K562 (cell line): Measurements from ENCODE around the gene WSCD1. TPM values are rescaled to one million over a fixed set of nuclear protein-coding genes. Genes with fewer than 3 reads are reported as not detected.

Experiments
- ATAC-seq: fragments of 200-7000 bp; cut with Tn5 transposase; 3 replicates; pipeline ENCODE4 v1.9.1; 2020; ENCODE audit warnings: moderate library complexity
- BruUV-seq: library from RNA; stranded (reverse); fragments of 400-500 nt; replicated peaks from 2 replicates; lab custom pipeline; 2021; lab: Mats Ljungman, UMichigan
- CTCF ChIA-PET: fragments of 300-600 bp; formaldehyde crosslinking; extraction: SDS; loops from one replicate; lab custom pipeline; 2021; ENCODE audit warnings: low intra/inter-chr PET ratio; lab: Yijun Ruan, JAX
- POLR2A ChIA-PET: fragments of 300-600, 350-650 bp; sonication (Branson Sonifier 250); formaldehyde crosslinking; extraction: SDS; loops from one replicate; lab custom pipeline; 2021; ENCODE audit warnings: antibody characterized with exemption, inconsistent platforms; lab: Yijun Ruan, JAX
- DNase-seq, 4 experiments: peaks; one replicate each; pipeline versions ENCODE4 v3.0.0 to v3.0.0-alpha.2; 2011 to 2018; ENCODE audit warnings: low spot score in 3 of 4, mixed read lengths in 3 of 4; ENCODE audit errors: extremely low read depth in 1 of 4
- FAIRE-seq: peaks from 2 replicates; lab custom pipeline; 2011; peaks lifted over from hg19 to GRCh38; lab: Jason Lieb, UNC
- H2AFZ ChIP-seq: 2 replicates; pipeline ENCODE4 v1.6.0; 2011; ENCODE audit warnings: low read depth, low read length, control low read depth, inconsistent platforms
- H3K27ac ChIP-seq: fragments of 200-600 bp; 3 replicates; pipeline ENCODE4 v1.8.0; 2011; ENCODE audit warnings: low read depth, mild to moderate bottlenecking, control low read depth, inconsistent platforms, low read length, moderate library complexity, mixed read lengths; ENCODE audit errors: extremely low read depth
- H3K27me3 ChIP-seq, 2 experiments: fragments of 300-600 bp in 1 of 2; 2 replicates in 1 of 2; 3 replicates in 1 of 2; pipeline versions ENCODE4 v1.6.0 to v1.8.0; 2011; ENCODE audit warnings: inconsistent platforms in 2 of 2, low read length in 2 of 2, mild to moderate bottlenecking in 1 of 2, mixed read lengths in 1 of 2, moderate library complexity in 1 of 2; ENCODE audit not compliant: control insufficient read depth in 2 of 2, insufficient read depth in 2 of 2
- H3K36me3 ChIP-seq: fragments of 300-600 bp; 3 replicates; pipeline ENCODE4 v1.8.0; 2011; ENCODE audit warnings: mild to moderate bottlenecking, low read length, inconsistent platforms; ENCODE audit not compliant: control insufficient read depth, insufficient read depth
- H3K4me1 ChIP-seq, 2 experiments: fragments of 200-600 bp in 1 of 2; replicated peaks in 1 of 2; 2 replicates in 1 of 2; 3 replicates in 1 of 2; pipeline versions ENCODE4 v1.5.1 to v1.8.0; 2011; ENCODE audit warnings: inconsistent platforms in 2 of 2, low read length in 2 of 2, mild to moderate bottlenecking in 1 of 2, mixed read lengths in 1 of 2, moderate library complexity in 1 of 2; ENCODE audit not compliant: control insufficient read depth in 2 of 2, insufficient read depth in 2 of 2
- H3K4me2 ChIP-seq: 2 replicates; pipeline ENCODE4 v1.6.1; 2011; ENCODE audit warnings: low read length, control low read depth, inconsistent platforms, mixed read lengths; ENCODE audit not compliant: insufficient read depth
- H3K4me3 ChIP-seq: fragments of 200-600 bp; sonication (generic), shearing (Covaris generic); 2 replicates; pipeline ENCODE4 v1.5.1; 2016; ENCODE audit warnings: control low read depth, inconsistent platforms
- H3K79me2 ChIP-seq: fragments of 200-600 bp; 3 replicates; pipeline ENCODE4 v1.8.0; 2011; ENCODE audit warnings: low read length, inconsistent platforms; ENCODE audit not compliant: control insufficient read depth, insufficient read depth
- H3K9ac ChIP-seq, 2 experiments: 2 replicates each; pipeline versions ENCODE4 v1.6.0 to v1.6.1; 2011; ENCODE audit warnings: low read depth in 2 of 2, low read length in 2 of 2, control low read depth in 1 of 2, inconsistent platforms in 1 of 2, mild to moderate bottlenecking in 1 of 2, mixed read lengths in 1 of 2; ENCODE audit not compliant: insufficient read depth in 1 of 2
- H3K9me1 ChIP-seq: one replicate; pipeline ENCODE4 v1.6.0; 2011; ENCODE audit warnings: inconsistent platforms, mild to moderate bottlenecking, low read length, moderate library complexity; ENCODE audit not compliant: control insufficient read depth, insufficient read depth
- H3K9me3 ChIP-seq: replicated peaks from 2 replicates; pipeline ENCODE4 v1.5.1; 2011; ENCODE audit warnings: low read depth, low read length, inconsistent platforms; ENCODE audit not compliant: control insufficient read depth, insufficient read depth
- H4K20me1 ChIP-seq: replicated peaks from 2 replicates; pipeline ENCODE4 v1.6.1; 2011; ENCODE audit warnings: low read length, inconsistent platforms, mixed read lengths; ENCODE audit not compliant: control insufficient read depth, insufficient read depth
- DMBX1 ChIP-seq: fragments of 250-450 bp; sonication (Bioruptor Pico); IDR thresholded peaks from 2 replicates; pipeline ENCODE4 v1.8.0; 2022; ENCODE audit warnings: inconsistent platforms, mild to moderate bottlenecking, moderate library complexity, borderline replicate concordance
- GTF3C2 ChIP-seq: IDR thresholded peaks from 3 replicates; pipeline ENCODE4 v1.6.1; 2011; ENCODE audit warnings: borderline replicate concordance, mild to moderate bottlenecking, moderate library complexity; ENCODE audit not compliant: insufficient read length; ENCODE audit errors: extremely low read depth
- HMGXB4 ChIP-seq: sonication (generic); formaldehyde crosslinking; IDR thresholded peaks from 2 replicates; pipeline ENCODE4 v1.8.1; 2023; ENCODE audit warnings: mild to moderate bottlenecking, missing genetic modification reagents
- NBN ChIP-seq: fragments of 450-650 bp; IDR thresholded peaks from 2 replicates; pipeline ENCODE4 v1.6.1; 2016; ENCODE audit warnings: low read depth, mild to moderate bottlenecking
- NRF1 ChIP-seq, 2 experiments: fragments of 450-650 bp; IDR thresholded peaks in 1 of 2; conservative IDR thresholded peaks in 1 of 2; 2 replicates each; pipeline ENCODE4 v1.6.1; 2014; ENCODE audit warnings: mild to moderate bottlenecking in 2 of 2
- PATZ1 ChIP-seq: fragments of 250-450 bp; sonication (Bioruptor Pico); IDR thresholded peaks from 2 replicates; pipeline ENCODE4 v1.5.0; 2020; ENCODE audit warnings: mild to moderate bottlenecking, borderline replicate concordance
- PML ChIP-seq: IDR thresholded peaks from 2 replicates; pipeline ENCODE4 v1.6.1; 2012; ENCODE audit warnings: low read length, inconsistent platforms
- ZKSCAN1 ChIP-seq: fragments of 150-350 bp; IDR thresholded peaks from 2 replicates; pipeline ENCODE4 v1.6.1; 2016; ENCODE audit warnings: low read depth, low read length
- ZNF212 ChIP-seq: fragments of 450-650 bp; formaldehyde crosslinking; IDR thresholded peaks from 2 replicates; pipeline ENCODE4 v1.4.0; 2020; ENCODE audit warnings: mild to moderate bottlenecking
- ZNF518B ChIP-seq: fragments of 250-450 bp; sonication (Bioruptor Pico); IDR thresholded peaks from 2 replicates; pipeline ENCODE4 v1.5.0; 2021; ENCODE audit warnings: mild to moderate bottlenecking, moderate library complexity
- ZNF717 ChIP-seq: fragments of 250-450 bp; sonication (Bioruptor Pico); IDR thresholded peaks from 2 replicates; pipeline ENCODE4 v1.5.0; 2021
- WGBS: fragments of 100-300 bp; shearing (Covaris generic); methylation state at CpG from one replicate; pipeline ENCODE4 v1.1.6; 2016; ENCODE audit warnings: low coverage, mixed read lengths; ENCODE audit not compliant: insufficient coverage; ENCODE audit errors: missing lambda C conversion rate; 5-methylcytosine and 5-hydroxymethylcytosine counted together
- in situ Hi-C: fragments of 300-500 bp; cut with MboI; formaldehyde crosslinking; loops from 4 replicates; pipeline ENCODE4 v1.15.0; 2018; ENCODE audit warnings: inconsistent platforms, mixed read lengths
- intact Hi-C: fragments of 100-400 bp; cut with micrococcal nuclease; formaldehyde crosslinking; loops from 2 replicates; pipeline ENCODE4 v1.14.2; 2022
- polyA plus RNA-seq, 8 experiments: library from polyadenylated mRNA; depleted of rRNA in 4 of 8; stranded (reverse) in 5 of 8; unstranded in 3 of 8; fragments of >200 nt; fragmentation: Nextera tagmentation in 2 of 8; fragmentation: Illumina TruSeq in 1 of 8; extraction: Ambion mirVana in 2 of 8; extraction: Trizol in 1 of 8; gene quantifications; 2 replicates each; pipeline versions ENCODE4 v1.2.1 to v1.2.3, GENCODE V29; 2011 to 2014; ENCODE audit warnings: inconsistent platforms in 1 of 8, missing spikeins in 1 of 8
- total RNA-seq, 7 experiments: library from RNA; depleted of rRNA in 6 of 7; stranded (reverse); fragments of >200 nt in 6 of 7; fragmentation: Illumina TruSeq in 2 of 7; extraction: Trizol in 2 of 7; gene quantifications; 2 replicates each; pipeline versions ENCODE4 v1.2.1 to v1.2.3, GENCODE V29; 2011 to 2021; ENCODE audit warnings: low replicate concordance in 1 of 7

WSCD1 gene
- total and polyA plus RNA-seq, 9 of the 15 experiments (the other 6 are each of a cell fraction or from before 2014, with no cell fraction given) = not detected

GRCh38 chr17:6135996-6136395 is 65.8 kb downstream of the WSCD1 start:
- Histone ChIP-seq H3K4me3 (no peak overlapping the region), H3K36me3 (no peaks in the 10 kb centered on the region), H2AFZ (no peak overlapping the region), H3K27me3 (no peaks in the 10 kb centered on the region; a peak in 1 of 5 replicates), H3K27ac (no peak overlapping the region), H3K79me2 (no peaks in the 10 kb centered on the region), H3K4me2 (no peak overlapping the region), H3K9me1 (no peaks in the 10 kb centered on the region), H4K20me1 (no peaks in the 10 kb centered on the region), H3K4me1 (no peaks in the 10 kb centered on the region), H3K9ac (no peak overlapping the region), H3K9me3 (no peaks in the 10 kb centered on the region)
- ChIA-PET POLR2A (interaction anchor here (0.7 kb wide), 1 partner anchor 138 kb away, joined by 3 read pairs; no protein-coding TSS in a partner anchor), CTCF (no interaction called here)
- BruUV-seq = no TSS peak
- intact Hi-C loops = no loop called here
- WGBS = 0% methylated on average over 8 of the region's 8 CpGs
- TF ChIP-seq ZNF518B (CRISPR knock-in tag) = no peak
- no peak for TF ChIP-seq ZNF212 (CRISPR knock-in tag)
- TF ChIP-seq HMGXB4 (CRISPR knock-in tag) = no peak
- TF ChIP-seq GTF3C2 = no peak
- TF ChIP-seq DMBX1 = no peak
- no peak for TF ChIP-seq ZKSCAN1
- no peak for TF ChIP-seq PML
- TF ChIP-seq ZNF717 (CRISPR knock-in tag) = no peak
- no peak for TF ChIP-seq PATZ1 (CRISPR knock-in tag)
- no peak for TF ChIP-seq NBN
- no peak for TF ChIP-seq NRF1 (conservative IDR thresholded peaks at IDR 0.05 in 1 of 2, IDR thresholded peaks at IDR 0.05 in 1 of 2)
- no peak for DNase-seq
- no peak for ATAC-seq
- in situ Hi-C loops = no loop called here
- FAIRE-seq = no peak
